ENCODE results near the gene OAS3.

The OAS3 gene

DNA sequence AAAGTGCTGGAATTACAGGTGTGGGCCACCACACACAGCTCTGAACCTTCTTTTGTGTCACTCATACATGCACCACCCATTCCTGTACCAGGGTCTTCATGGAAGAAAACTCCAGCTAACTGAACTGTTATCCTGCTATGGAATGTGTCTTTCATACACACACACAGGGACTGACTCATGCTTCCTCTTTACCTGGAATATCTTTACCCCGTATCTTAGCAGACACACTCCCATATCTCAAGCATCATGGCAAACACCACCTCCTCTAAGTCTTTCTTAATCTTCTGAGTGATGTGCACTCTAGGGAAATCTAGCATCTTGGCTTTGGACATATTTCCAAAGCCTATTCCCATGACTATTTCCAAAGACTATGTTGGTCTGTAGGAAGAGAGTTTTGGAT lies 83.2 kb downstream of the OAS3 start:
- no peaks in the 10 kb centered on the region for H3K79me2 ChIP-seq (ENCODE audit: insufficient read depth, low read length)
- H3K27me3 ChIP-seq (ENCODE audit: insufficient read depth, low read length, poor library complexity): no peaks in the 10 kb centered on the region
- H2AFZ ChIP-seq (ENCODE audit: low read depth, low read length): no peak overlapping the region
- ATAC-seq (ENCODE audit: insufficient read depth, low read depth) (no peak), DNase-seq (no peak)
- H3K4me3 ChIP-seq (ENCODE audit: low read depth in 1 of 2, low read length in 2 of 2): no peak overlapping the region
- TF ChIP-seq, protein P1, sequence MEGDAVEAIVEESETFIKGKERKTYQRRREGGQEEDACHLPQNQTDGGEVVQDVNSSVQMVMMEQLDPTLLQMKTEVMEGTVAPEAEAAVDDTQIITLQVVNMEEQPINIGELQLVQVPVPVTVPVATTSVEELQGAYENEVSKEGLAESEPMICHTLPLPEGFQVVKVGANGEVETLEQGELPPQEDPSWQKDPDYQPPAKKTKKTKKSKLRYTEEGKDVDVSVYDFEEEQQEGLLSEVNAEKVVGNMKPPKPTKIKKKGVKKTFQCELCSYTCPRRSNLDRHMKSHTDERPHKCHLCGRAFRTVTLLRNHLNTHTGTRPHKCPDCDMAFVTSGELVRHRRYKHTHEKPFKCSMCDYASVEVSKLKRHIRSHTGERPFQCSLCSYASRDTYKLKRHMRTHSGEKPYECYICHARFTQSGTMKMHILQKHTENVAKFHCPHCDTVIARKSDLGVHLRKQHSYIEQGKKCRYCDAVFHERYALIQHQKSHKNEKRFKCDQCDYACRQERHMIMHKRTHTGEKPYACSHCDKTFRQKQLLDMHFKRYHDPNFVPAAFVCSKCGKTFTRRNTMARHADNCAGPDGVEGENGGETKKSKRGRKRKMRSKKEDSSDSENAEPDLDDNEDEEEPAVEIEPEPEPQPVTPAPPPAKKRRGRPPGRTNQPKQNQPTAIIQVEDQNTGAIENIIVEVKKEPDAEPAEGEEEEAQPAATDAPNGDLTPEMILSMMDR (IDR thresholded peaks at IDR 0.05; ENCODE audit: borderline replicate concordance, extremely low read depth, low read length, poor library complexity, severe bottlenecking): no peak
- TF ChIP-seq EZH2 (IDR thresholded peaks at IDR 0.05; ENCODE audit: borderline replicate concordance, low read depth, low read length, severe bottlenecking): no peak
- H3K9me3 ChIP-seq (ENCODE audit: insufficient read depth, low read length, severe bottlenecking): no peaks in the 10 kb centered on the region
- H3K4me1 ChIP-seq (ENCODE audit: insufficient read depth, low read length): no peaks in the 10 kb centered on the region
- H4K20me1 ChIP-seq (ENCODE audit: insufficient read depth, low read length): no peaks in the 10 kb centered on the region
- H3K27ac ChIP-seq (ENCODE audit: low read length): no peak overlapping the region
- no peak overlapping the region for H3K9ac ChIP-seq (ENCODE audit: low read depth, low read length)
- no peaks in the 10 kb centered on the region for H3K36me3 ChIP-seq (ENCODE audit: insufficient read depth, low read length)
- no peak overlapping the region for H3K4me2 ChIP-seq (ENCODE audit: insufficient read depth, low read length)

All from DND-41 (cell line).